Activated naive CD8-positive, alpha-beta T cell treated with anti-CD3 and anti-CD28 coated beads, Interleukin-2, amount 50 U/mL, for 16 hours (primary cell): Measurements from ENCODE around the gene SLC34A2.
"Not testable (repeated sequence)": the region's sequence is repeated elsewhere in the genome, so short reads cannot be mapped to it uniquely, and the experiment has no call there.

Experiments
- DNase-seq: peaks from one replicate; pipeline ENCODE4 v3.0.0-alpha.2; 2020; ENCODE audit warnings: low read depth, low spot score

The SLC34A2 gene

GRCh38 chr4:25654971-25655963 is at the start of gene SLC34A2:
Gene SLC34A2, plus strand, starts transcription at chr4:25655851. Its CDS starts 6,650 bp downstream, at chr4:25662501.
- DNase-seq = no peak

- DNase-seq = no peak
These were observed 47.0 kb upstream of the SLC34A2 start for GRCh38 chr4:25608644-25609043.

- DNase-seq = no peak
These were observed 45.7 kb upstream of the SLC34A2 start for GRCh38 chr4:25609976-25610375.

GRCh38 chr4:25613613-25614012 is 42.0 kb upstream of the SLC34A2 start:
- DNase-seq = not testable (repeated sequence)

GRCh38 chr4:25614807-25615206 is 40.8 kb upstream of the SLC34A2 start:
- DNase-seq = no peak

- DNase-seq = no peak
These were observed 34.4 kb upstream of the SLC34A2 start for GRCh38 chr4:25621027-25621930.

- DNase-seq = no peak
These were observed 31.0 kb upstream of the SLC34A2 start for GRCh38 chr4:25624616-25625015.

GRCh38 chr4:25628451-25628850 is 27.2 kb upstream of the SLC34A2 start:
- DNase-seq = no peak

GRCh38 chr4:25632135-25632534 is 23.5 kb upstream of the SLC34A2 start:
- no peak for DNase-seq

- no peak for DNase-seq
These were observed 22.1 kb upstream of the SLC34A2 start for GRCh38 chr4:25633541-25633940.

GRCh38 chr4:25635501-25635900 is 20.1 kb upstream of the SLC34A2 start:
- no peak for DNase-seq

- no peak for DNase-seq
These were observed 17.9 kb upstream of the SLC34A2 start for GRCh38 chr4:25637581-25638220.

GRCh38 chr4:25638221-25638601 is 17.4 kb upstream of the SLC34A2 start:
- no peak for DNase-seq

- no peak for DNase-seq
These were observed 16.8 kb upstream of the SLC34A2 start for GRCh38 chr4:25638806-25639205.

- no peak for DNase-seq
These were observed 5.3 kb upstream of the SLC34A2 start for GRCh38 chr4:25650311-25650710.

GRCh38 chr4:25651682-25652081 is 4.0 kb upstream of the SLC34A2 start:
- no peak for DNase-seq

- no peak for DNase-seq
These were observed 1.4 kb upstream of the SLC34A2 start for GRCh38 chr4:25654031-25654970.

GRCh38 chr4:25656031-25656430 is 380 bp downstream of the SLC34A2 start:
- no peak for DNase-seq

- DNase-seq = no peak
These were observed 2.7 kb downstream of the SLC34A2 start for GRCh38 chr4:25658357-25658771.

GRCh38 chr4:25658777-25659176 is 3.1 kb downstream of the SLC34A2 start:
- no peak for DNase-seq

- not testable (repeated sequence) for DNase-seq
These were observed 5.8 kb downstream of the SLC34A2 start for GRCh38 chr4:25661441-25661840.
